Peyer's patch (tissue), 4 donors: ENCODE results near the gene FBH1.

Experiments
- POLR2A ChIP-seq, 2 donors: fragments of 450-650 bp; IDR thresholded peaks; one replicate each; pipeline ENCODE4 v1.5.1; 2017; ENCODE audit warnings: antibody characterized with exemption in 2 of 2, mild to moderate bottlenecking in 2 of 2, moderate library complexity in 2 of 2
- TF ChIP-seq, protein P1 (sequence below), 6 experiments: fragments of 450-650 bp in 4 of 6; fragments of 200-600 bp in 2 of 6; sonication (generic) in 1 of 6; IDR thresholded peaks; one replicate each; pipeline ENCODE4 v1.5.1; 2017 to 2019; ENCODE audit warnings: antibody characterized with exemption in 6 of 6, mild to moderate bottlenecking in 3 of 6, moderate library complexity in 1 of 6

DNA sequence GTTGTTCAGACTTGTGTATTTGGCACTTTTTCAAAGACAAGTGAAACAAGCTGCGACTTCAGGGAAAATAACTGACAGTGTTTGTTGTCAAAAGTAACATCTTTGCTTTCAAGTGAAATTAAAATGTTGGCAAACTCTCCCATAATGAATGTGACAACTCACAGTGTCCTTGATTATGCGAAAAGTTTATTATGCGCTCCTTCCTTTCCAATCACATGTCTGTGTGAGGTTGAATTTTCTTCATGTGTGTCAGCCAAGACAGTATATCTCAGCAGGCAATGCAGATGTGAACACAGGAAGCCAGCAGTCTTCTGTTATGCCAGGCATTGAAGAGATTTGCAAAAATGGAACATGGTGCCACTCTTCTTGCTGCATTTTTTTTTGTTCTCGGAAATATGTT lies 28.7 kb downstream of the FBH1 start:
- TF ChIP-seq, protein P1, sequence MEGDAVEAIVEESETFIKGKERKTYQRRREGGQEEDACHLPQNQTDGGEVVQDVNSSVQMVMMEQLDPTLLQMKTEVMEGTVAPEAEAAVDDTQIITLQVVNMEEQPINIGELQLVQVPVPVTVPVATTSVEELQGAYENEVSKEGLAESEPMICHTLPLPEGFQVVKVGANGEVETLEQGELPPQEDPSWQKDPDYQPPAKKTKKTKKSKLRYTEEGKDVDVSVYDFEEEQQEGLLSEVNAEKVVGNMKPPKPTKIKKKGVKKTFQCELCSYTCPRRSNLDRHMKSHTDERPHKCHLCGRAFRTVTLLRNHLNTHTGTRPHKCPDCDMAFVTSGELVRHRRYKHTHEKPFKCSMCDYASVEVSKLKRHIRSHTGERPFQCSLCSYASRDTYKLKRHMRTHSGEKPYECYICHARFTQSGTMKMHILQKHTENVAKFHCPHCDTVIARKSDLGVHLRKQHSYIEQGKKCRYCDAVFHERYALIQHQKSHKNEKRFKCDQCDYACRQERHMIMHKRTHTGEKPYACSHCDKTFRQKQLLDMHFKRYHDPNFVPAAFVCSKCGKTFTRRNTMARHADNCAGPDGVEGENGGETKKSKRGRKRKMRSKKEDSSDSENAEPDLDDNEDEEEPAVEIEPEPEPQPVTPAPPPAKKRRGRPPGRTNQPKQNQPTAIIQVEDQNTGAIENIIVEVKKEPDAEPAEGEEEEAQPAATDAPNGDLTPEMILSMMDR (IDR thresholded peaks at IDR 0.05), result no peak
- no peak for TF ChIP-seq POLR2A (IDR thresholded peaks at IDR 0.05)
